Measurements from ENCODE around the gene ZNF226.

DNA sequence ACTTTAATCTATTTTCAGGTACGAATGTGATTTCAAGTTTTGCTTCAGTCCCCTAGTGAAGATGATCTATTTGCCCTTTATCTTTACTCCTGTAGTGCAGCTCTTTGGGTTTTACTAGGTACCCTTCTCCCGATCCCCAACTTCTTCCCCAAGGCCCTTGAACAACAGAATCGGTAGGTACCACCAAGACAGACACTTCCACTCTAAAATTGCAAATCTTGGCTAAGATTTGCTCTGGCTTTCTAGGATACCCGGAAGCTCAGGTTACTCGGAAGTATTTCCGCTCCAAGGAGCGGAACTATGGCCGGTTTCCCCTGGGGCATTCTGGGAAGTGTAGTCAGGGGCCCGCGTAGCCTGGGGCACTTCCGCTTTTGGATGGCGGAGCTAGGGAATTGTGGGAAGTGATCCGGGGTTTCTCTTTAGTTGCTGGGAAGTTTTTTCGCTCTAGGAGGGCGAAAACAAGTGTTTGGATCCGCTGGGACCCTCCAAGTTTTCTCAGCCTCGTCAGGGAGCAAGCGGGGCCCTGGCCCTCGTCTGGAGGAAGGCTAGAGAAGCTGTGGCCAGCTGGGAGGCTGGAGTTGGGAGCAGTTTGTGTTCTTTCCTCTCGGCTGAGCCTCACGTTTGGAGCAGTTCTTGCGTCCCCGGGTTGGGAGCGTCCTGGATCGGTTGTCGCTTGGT lies 42.4 kb downstream of the ZNF226 start:
- TF ChIP-seq CTCF (IDR thresholded peaks at IDR 0.05 in 2 of 3, conservative IDR thresholded peaks at IDR 0.05 in 1 of 3; ENCODE audit: insufficient read depth in 2 of 3, low read depth in 1 of 3, low read length in 3 of 3) (no peak), HMGXB4 (CRISPR knock-in tag; IDR thresholded peaks at IDR 0.05) (no peak)
- TF ChIP-seq, protein P1, sequence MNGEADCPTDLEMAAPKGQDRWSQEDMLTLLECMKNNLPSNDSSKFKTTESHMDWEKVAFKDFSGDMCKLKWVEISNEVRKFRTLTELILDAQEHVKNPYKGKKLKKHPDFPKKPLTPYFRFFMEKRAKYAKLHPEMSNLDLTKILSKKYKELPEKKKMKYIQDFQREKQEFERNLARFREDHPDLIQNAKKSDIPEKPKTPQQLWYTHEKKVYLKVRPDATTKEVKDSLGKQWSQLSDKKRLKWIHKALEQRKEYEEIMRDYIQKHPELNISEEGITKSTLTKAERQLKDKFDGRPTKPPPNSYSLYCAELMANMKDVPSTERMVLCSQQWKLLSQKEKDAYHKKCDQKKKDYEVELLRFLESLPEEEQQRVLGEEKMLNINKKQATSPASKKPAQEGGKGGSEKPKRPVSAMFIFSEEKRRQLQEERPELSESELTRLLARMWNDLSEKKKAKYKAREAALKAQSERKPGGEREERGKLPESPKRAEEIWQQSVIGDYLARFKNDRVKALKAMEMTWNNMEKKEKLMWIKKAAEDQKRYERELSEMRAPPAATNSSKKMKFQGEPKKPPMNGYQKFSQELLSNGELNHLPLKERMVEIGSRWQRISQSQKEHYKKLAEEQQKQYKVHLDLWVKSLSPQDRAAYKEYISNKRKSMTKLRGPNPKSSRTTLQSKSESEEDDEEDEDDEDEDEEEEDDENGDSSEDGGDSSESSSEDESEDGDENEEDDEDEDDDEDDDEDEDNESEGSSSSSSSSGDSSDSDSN (IDR thresholded peaks at IDR 0.05; ENCODE audit: borderline replicate concordance in 1 of 2, low read depth in 2 of 2, low read length in 2 of 2), result no peak
